ENCODE measurements around the gene EMD. TPM values are rescaled to one million over a fixed set of nuclear protein-coding genes. Genes with fewer than 3 reads are reported as not detected.

Gene EMD
- total and polyA plus RNA-seq, 2 donors (not counting 1 experiment from before 2014, with no cell fraction given): 81.7 to 132 TPM

DNA sequence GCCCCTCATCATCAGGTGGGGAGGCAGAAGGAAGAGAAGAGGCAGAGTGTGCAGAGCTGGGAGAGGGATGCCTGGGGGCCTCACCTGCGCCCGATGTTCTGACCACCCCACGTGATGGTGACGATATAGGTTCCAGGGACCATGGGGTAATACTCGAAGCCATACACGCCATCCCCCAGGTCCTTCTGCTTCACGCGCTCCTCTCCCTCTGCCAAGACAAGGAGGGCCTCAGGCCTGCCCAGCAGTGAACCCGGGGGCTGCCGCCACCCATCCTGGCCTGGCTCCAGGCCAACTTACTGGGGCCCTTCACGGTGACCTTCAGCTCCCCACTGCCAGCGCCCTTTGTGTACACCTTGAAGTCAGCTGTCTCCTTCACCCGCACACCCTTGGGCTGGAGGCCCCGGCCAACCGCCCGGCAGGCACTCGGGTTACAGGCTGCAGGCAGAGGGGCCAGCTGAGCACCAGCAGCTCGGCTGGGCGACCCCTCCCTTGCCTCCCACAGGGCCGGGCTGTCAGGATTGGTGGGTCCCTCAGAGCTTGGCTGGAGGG is 14.0 kb upstream of the EMD start:
- Histone ChIP-seq H3K79me2 (ENCODE audit: control insufficient read depth, insufficient read depth, low read length) (peaks cover 63% of the 10 kb centered on the region), H3K4me1 (ENCODE audit: control insufficient read depth in 2 of 2, insufficient read depth in 2 of 2, low read length in 2 of 2) (peaks cover 8 to 24% of the 10 kb centered on the region in 2 donors), H3K27ac (ENCODE audit: low read length in 2 of 2) (no peak overlapping the region), H3K36me3 (replicated peaks in 1 of 2; ENCODE audit: control extremely low read depth in 1 of 2, control insufficient read depth in 1 of 2, extremely low read depth in 1 of 2, insufficient read depth in 2 of 2, low read length in 1 of 2) (peaks cover 0 to 73% of the 10 kb centered on the region in 2 experiments), H3K9ac (ENCODE audit: low read length) (no peak overlapping the region), H3K27me3 (replicated peaks in 1 of 4; ENCODE audit: control extremely low read depth in 1 of 4, control insufficient read depth in 3 of 4, insufficient read depth in 4 of 4, low read length in 3 of 4) (no peaks in the 10 kb centered on the region), H2AFZ (ENCODE audit: insufficient read depth, low read depth, low read length, poor library complexity, severe bottlenecking) (no peak overlapping the region), H4K20me1 (ENCODE audit: control insufficient read depth, insufficient read depth, low read length, poor library complexity, severe bottlenecking) (peaks cover 51% of the 10 kb centered on the region), H3K4me2 (replicated peaks; ENCODE audit: low read depth, low read length, poor library complexity, severe bottlenecking) (no peak overlapping the region), H3K4me3 (ENCODE audit: control extremely low read depth in 1 of 5, extremely low read depth in 1 of 5, insufficient read depth in 1 of 5, low read depth in 2 of 5, low read length in 4 of 5) (no peak overlapping the region), H3K9me3 (ENCODE audit: control extremely low read depth in 1 of 3, control insufficient read depth in 2 of 3, insufficient read depth in 1 of 3, low read length in 2 of 3) (no peaks in the 10 kb centered on the region)
- 90% methylated on average over 12 of the region's 20 CpGs for WGBS (ENCODE audit: insufficient coverage)
- POLR2A ChIA-PET: no interaction called here
- Mint-ChIP-seq H3K9me3 (ENCODE audit: insufficient read depth) (no peaks in the 10 kb centered on the region), H3K27me3 (no peaks in the 10 kb centered on the region), H3K27ac (no peak overlapping the region), H3K4me3 (no peak overlapping the region), H3K4me1 (peaks cover 7% of the 10 kb centered on the region)
- ATAC-seq (ENCODE audit: low read depth) (no peak), DNase-seq (no peak)
- intact Hi-C loops (cut with micrococcal nuclease): no loop called here
- CTCF ChIA-PET: interaction anchor here (1.5 kb wide), 1 partner anchor 8 kb away, joined by 4 read pairs; no protein-coding TSS in a partner anchor
- TF ChIP-seq, protein P1, sequence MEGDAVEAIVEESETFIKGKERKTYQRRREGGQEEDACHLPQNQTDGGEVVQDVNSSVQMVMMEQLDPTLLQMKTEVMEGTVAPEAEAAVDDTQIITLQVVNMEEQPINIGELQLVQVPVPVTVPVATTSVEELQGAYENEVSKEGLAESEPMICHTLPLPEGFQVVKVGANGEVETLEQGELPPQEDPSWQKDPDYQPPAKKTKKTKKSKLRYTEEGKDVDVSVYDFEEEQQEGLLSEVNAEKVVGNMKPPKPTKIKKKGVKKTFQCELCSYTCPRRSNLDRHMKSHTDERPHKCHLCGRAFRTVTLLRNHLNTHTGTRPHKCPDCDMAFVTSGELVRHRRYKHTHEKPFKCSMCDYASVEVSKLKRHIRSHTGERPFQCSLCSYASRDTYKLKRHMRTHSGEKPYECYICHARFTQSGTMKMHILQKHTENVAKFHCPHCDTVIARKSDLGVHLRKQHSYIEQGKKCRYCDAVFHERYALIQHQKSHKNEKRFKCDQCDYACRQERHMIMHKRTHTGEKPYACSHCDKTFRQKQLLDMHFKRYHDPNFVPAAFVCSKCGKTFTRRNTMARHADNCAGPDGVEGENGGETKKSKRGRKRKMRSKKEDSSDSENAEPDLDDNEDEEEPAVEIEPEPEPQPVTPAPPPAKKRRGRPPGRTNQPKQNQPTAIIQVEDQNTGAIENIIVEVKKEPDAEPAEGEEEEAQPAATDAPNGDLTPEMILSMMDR (IDR thresholded peaks at IDR 0.05): no peak
- no peak for TF ChIP-seq EZH2 (IDR thresholded peaks at IDR 0.05; ENCODE audit: borderline replicate concordance, insufficient read depth, low read depth, low read length, poor library complexity, severe bottlenecking)

DNA sequence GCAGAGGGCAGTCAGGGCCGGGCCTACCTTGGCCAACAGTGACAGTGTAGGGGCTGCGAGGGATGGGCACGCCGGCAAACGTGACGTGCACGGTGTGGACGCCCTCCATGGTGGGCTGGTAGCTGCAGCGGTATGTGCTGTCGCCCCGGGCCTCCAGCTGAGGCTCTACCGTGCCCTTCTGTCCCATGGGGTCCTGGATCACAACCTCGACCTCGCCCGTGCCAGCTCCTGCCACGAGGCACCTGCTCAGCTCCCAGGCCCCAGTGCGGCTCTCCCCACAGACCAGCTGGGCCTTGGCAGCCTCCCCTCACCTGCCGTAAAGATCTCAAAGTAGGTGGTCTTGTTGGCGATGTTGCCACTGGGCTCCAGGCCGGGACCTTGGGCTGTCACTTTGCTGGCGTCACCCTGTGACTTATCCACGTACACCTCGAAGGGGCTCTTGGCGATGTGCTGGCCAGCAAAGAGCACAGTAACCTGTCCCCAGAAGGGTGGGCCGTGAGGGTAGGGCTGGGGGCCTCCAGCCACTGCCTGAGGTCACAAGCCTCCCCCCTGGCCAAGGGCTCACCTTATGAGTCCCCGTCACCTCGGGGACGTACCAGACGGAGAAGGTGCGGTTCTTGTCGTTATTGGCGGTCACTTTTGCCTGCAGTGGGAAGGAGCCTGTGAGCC is 13.0 kb upstream of the EMD start:
- no peaks in the 10 kb centered on the region for H3K9me3 Mint-ChIP-seq (ENCODE audit: insufficient read depth)
- H4K20me1 ChIP-seq (ENCODE audit: control insufficient read depth, insufficient read depth, low read length, poor library complexity, severe bottlenecking): peaks cover 45% of the 10 kb centered on the region
- no peaks in the 10 kb centered on the region for H3K27me3 Mint-ChIP-seq
- no peak overlapping the region for H2AFZ ChIP-seq (ENCODE audit: insufficient read depth, low read depth, low read length, poor library complexity, severe bottlenecking)
- peaks cover 7% of the 10 kb centered on the region for H3K4me1 Mint-ChIP-seq
- ATAC-seq (ENCODE audit: low read depth) (no peak), DNase-seq (no peak)
- H3K9ac ChIP-seq (ENCODE audit: low read length): no peak overlapping the region
- TF ChIP-seq, protein P1 (IDR thresholded peaks at IDR 0.05): no peak
- TF ChIP-seq EZH2 (IDR thresholded peaks at IDR 0.05; ENCODE audit: borderline replicate concordance, insufficient read depth, low read depth, low read length, poor library complexity, severe bottlenecking): no peak
- intact Hi-C loops (cut with micrococcal nuclease): no loop called here
- H3K4me3 Mint-ChIP-seq: no peak overlapping the region
- H3K4me3 ChIP-seq (ENCODE audit: control extremely low read depth in 1 of 5, extremely low read depth in 1 of 5, insufficient read depth in 1 of 5, low read depth in 2 of 5, low read length in 4 of 5): no peak overlapping the region
- H3K27me3 ChIP-seq (replicated peaks in 1 of 4; ENCODE audit: control extremely low read depth in 1 of 4, control insufficient read depth in 3 of 4, insufficient read depth in 4 of 4, low read length in 3 of 4): no peaks in the 10 kb centered on the region
- ChIA-PET CTCF (interaction anchor here (1.5 kb wide), 1 partner anchor 7 kb away, joined by 4 read pairs; no protein-coding TSS in a partner anchor), POLR2A (no interaction called here)
- no peak overlapping the region for H3K27ac Mint-ChIP-seq
- peaks cover 64% of the 10 kb centered on the region for H3K79me2 ChIP-seq (ENCODE audit: control insufficient read depth, insufficient read depth, low read length)
- 95% methylated on average over 18 of the region's 32 CpGs for WGBS (ENCODE audit: insufficient coverage)
- peaks cover 0 to 66% of the 10 kb centered on the region in 2 experiments for H3K36me3 ChIP-seq (replicated peaks in 1 of 2; ENCODE audit: control extremely low read depth in 1 of 2, control insufficient read depth in 1 of 2, extremely low read depth in 1 of 2, insufficient read depth in 2 of 2, low read length in 1 of 2)
- peaks cover 8 to 24% of the 10 kb centered on the region in 2 donors for H3K4me1 ChIP-seq (ENCODE audit: control insufficient read depth in 2 of 2, insufficient read depth in 2 of 2, low read length in 2 of 2)
- H3K9me3 ChIP-seq (ENCODE audit: control extremely low read depth in 1 of 3, control insufficient read depth in 2 of 3, insufficient read depth in 1 of 3, low read length in 2 of 3): no peaks in the 10 kb centered on the region
- H3K27ac ChIP-seq (ENCODE audit: low read length in 2 of 2): no peak overlapping the region
- no peak overlapping the region for H3K4me2 ChIP-seq (replicated peaks; ENCODE audit: low read depth, low read length, poor library complexity, severe bottlenecking)

All from B cell (primary cell).